Umbilical cord (tissue), 1 donor: ENCODE results near the gene SHOX. TPM values are rescaled to one million over a fixed set of nuclear protein-coding genes. Genes with fewer than 3 reads are reported as not detected.

ENCODE experiments used
- total RNA-seq: library from RNA; depleted of rRNA; stranded (reverse); fragments of >200 nt; gene quantifications from one replicate; pipeline ENCODE4 v1.2.3, GENCODE V29; 2014; ENCODE audit warnings: low replicate concordance; ENCODE audit not compliant: insufficient read depth

SHOX gene
- total RNA-seq, 1 donor from 2014 or later, result 0.96 TPM

Other genes starting within 250 kb of the SHOX start
- gene PPP2R3B, start 243.9 kb upstream of the SHOX start, total RNA-seq, result 42.6 TPM